HUES64 (cell line): ENCODE measurements around the gene MRS2.

Experiments
- H3K27ac ChIP-seq: 2 replicates; pipeline ENCODE4 v1.7.0; 2013; ENCODE audit warnings: low read depth, low read length, inconsistent platforms
- H3K27me3 ChIP-seq: 2 replicates; pipeline ENCODE4 v1.6.1; 2013; ENCODE audit warnings: mild to moderate bottlenecking, low read length; ENCODE audit not compliant: insufficient read depth
- H3K36me3 ChIP-seq: 2 replicates; pipeline ENCODE4 v1.6.1; 2013; ENCODE audit warnings: mild to moderate bottlenecking, low read length; ENCODE audit not compliant: insufficient read depth
- H3K4me1 ChIP-seq: 2 replicates; pipeline ENCODE4 v1.6.1; 2013; ENCODE audit warnings: mild to moderate bottlenecking, low read length, moderate library complexity; ENCODE audit not compliant: insufficient read depth
- H3K4me3 ChIP-seq: 2 replicates; pipeline ENCODE4 v1.5.1; 2013; ENCODE audit warnings: mild to moderate bottlenecking, low read length, moderate library complexity
- H3K9ac ChIP-seq: 2 replicates; pipeline ENCODE4 v1.6.1; 2013; ENCODE audit warnings: mild to moderate bottlenecking, low read depth, low read length
- H3K9me3 ChIP-seq: 2 replicates; pipeline ENCODE4 v1.6.1; 2013; ENCODE audit warnings: low read depth, low read length; ENCODE audit not compliant: insufficient read depth
- WGBS: fragments of 150-250, 120-280 bp; methylation state at CpG from one replicate; pipeline ENCODE4 v1.1.7; 2013; ENCODE audit warnings: missing lambda C conversion rate; 5-methylcytosine and 5-hydroxymethylcytosine counted together

The MRS2 gene

GRCh38 chr6:24436979-24437378 is 34.2 kb downstream of the MRS2 start:
- Histone ChIP-seq H3K27ac (no peak overlapping the region), H3K36me3 (no peaks in the 10 kb centered on the region), H3K4me3 (no peak overlapping the region), H3K9ac (no peak overlapping the region), H3K27me3 (no peaks in the 10 kb centered on the region), H3K4me1 (no peaks in the 10 kb centered on the region), H3K9me3 (no peaks in the 10 kb centered on the region)
- 91% methylated on average over 14 of the region's 14 CpGs for WGBS

- Histone ChIP-seq H3K27me3 (no peaks in the 10 kb centered on the region), H3K36me3 (no peaks in the 10 kb centered on the region), H3K27ac (no peak overlapping the region), H3K4me1 (no peaks in the 10 kb centered on the region), H3K9ac (no peak overlapping the region), H3K4me3 (no peak overlapping the region), H3K9me3 (no peaks in the 10 kb centered on the region)
- 92% methylated on average over 2 of the region's 3 CpGs for WGBS
Measured at GRCh38 chr6:24439858-24440539, 37.3 kb downstream of the MRS2 start.

- Histone ChIP-seq H3K27me3 (no peaks in the 10 kb centered on the region), H3K27ac (no peak overlapping the region), H3K9me3 (no peaks in the 10 kb centered on the region), H3K9ac (no peak overlapping the region), H3K4me1 (peaks cover 7% of the 10 kb centered on the region; the same call in 1 of the 2 replicates), H3K36me3 (no peaks in the 10 kb centered on the region), H3K4me3 (no peak overlapping the region)
- WGBS = 82% methylated on average over 16 of the region's 16 CpGs
Measured at GRCh38 chr6:24440897-24441598, 38.3 kb downstream of the MRS2 start.

GRCh38 chr6:24441599-24441904 is 38.8 kb downstream of the MRS2 start:
- no peaks in the 10 kb centered on the region for H3K27me3 ChIP-seq
- no peaks in the 10 kb centered on the region for H3K9me3 ChIP-seq
- no peaks in the 10 kb centered on the region for H3K36me3 ChIP-seq
- no peak overlapping the region for H3K9ac ChIP-seq
- H3K27ac ChIP-seq = no peak overlapping the region
- H3K4me1 ChIP-seq = peaks cover 7% of the 10 kb centered on the region; the same call in 1 of the 2 replicates
- H3K4me3 ChIP-seq = no peak overlapping the region
- WGBS = 93% methylated on average over 3 of the region's 3 CpGs

- Histone ChIP-seq H3K36me3 (no peaks in the 10 kb centered on the region), H3K4me1 (peaks cover 7% of the 10 kb centered on the region; the same call in 1 of the 2 replicates), H3K4me3 (no peak overlapping the region), H3K9me3 (no peaks in the 10 kb centered on the region), H3K27ac (no peak overlapping the region), H3K27me3 (no peaks in the 10 kb centered on the region), H3K9ac (no peak overlapping the region)
- 90% methylated on average over 4 of the region's 4 CpGs for WGBS
Measured at GRCh38 chr6:24444588-24444987, 41.9 kb downstream of the MRS2 start.

GRCh38 chr6:24445704-24446103 is 43.0 kb downstream of the MRS2 start:
- H3K9me3 ChIP-seq = no peaks in the 10 kb centered on the region
- H3K36me3 ChIP-seq = no peaks in the 10 kb centered on the region
- H3K27me3 ChIP-seq = no peaks in the 10 kb centered on the region
- H3K27ac ChIP-seq = no peak overlapping the region
- peaks cover 7% of the 10 kb centered on the region; the same call in 1 of the 2 replicates for H3K4me1 ChIP-seq
- H3K4me3 ChIP-seq = no peak overlapping the region
- H3K9ac ChIP-seq = no peak overlapping the region
- 86% methylated on average over 2 of the region's 4 CpGs for WGBS

GRCh38 chr6:24446670-24447069 is 43.9 kb downstream of the MRS2 start:
- H3K9me3 ChIP-seq = no peaks in the 10 kb centered on the region
- peaks cover 7% of the 10 kb centered on the region; the same call in 1 of the 2 replicates for H3K4me1 ChIP-seq
- H3K4me3 ChIP-seq = no peak overlapping the region
- no peaks in the 10 kb centered on the region for H3K27me3 ChIP-seq
- H3K36me3 ChIP-seq = no peaks in the 10 kb centered on the region
- no peak overlapping the region for H3K27ac ChIP-seq
- H3K9ac ChIP-seq = no peak overlapping the region
- WGBS = 97% methylated on average over 7 of the region's 7 CpGs

GRCh38 chr6:24448396-24448795 is 45.7 kb downstream of the MRS2 start:
- no peak overlapping the region for H3K9ac ChIP-seq
- H3K4me3 ChIP-seq = no peak overlapping the region
- H3K27ac ChIP-seq = no peak overlapping the region
- peaks cover 7% of the 10 kb centered on the region; the same call in 1 of the 2 replicates for H3K4me1 ChIP-seq
- no peaks in the 10 kb centered on the region for H3K27me3 ChIP-seq
- no peaks in the 10 kb centered on the region for H3K36me3 ChIP-seq
- 74% methylated on average over 4 of the region's 4 CpGs for WGBS
- H3K9me3 ChIP-seq = no peaks in the 10 kb centered on the region

- peaks cover 7% of the 10 kb centered on the region; the same call in 1 of the 2 replicates for H3K4me1 ChIP-seq
Measured at GRCh38 chr6:24448828-24449525, 46.2 kb downstream of the MRS2 start.

GRCh38 chr6:24451581-24452388 is 49.0 kb downstream of the MRS2 start:
- Histone ChIP-seq H3K9ac (no peak overlapping the region), H3K4me1 (no peaks in the 10 kb centered on the region), H3K4me3 (no peak overlapping the region), H3K36me3 (no peaks in the 10 kb centered on the region), H3K27me3 (no peaks in the 10 kb centered on the region), H3K9me3 (no peaks in the 10 kb centered on the region), H3K27ac (no peak overlapping the region)
- WGBS = 95% methylated on average over 13 of the region's 13 CpGs

More at GRCh38 chr6:24448828-24449525, 46.2 kb downstream of the MRS2 start:
- 92% methylated on average over 9 of the region's 9 CpGs for WGBS
- H3K27me3 ChIP-seq = no peaks in the 10 kb centered on the region
- H3K9me3 ChIP-seq = no peaks in the 10 kb centered on the region
- no peak overlapping the region for H3K27ac ChIP-seq
- H3K4me3 ChIP-seq = no peak overlapping the region
- H3K36me3 ChIP-seq = no peaks in the 10 kb centered on the region
- H3K9ac ChIP-seq = no peak overlapping the region
